Epithelial cell of esophagus (primary cell): ENCODE measurements around the gene DOK7.
"Not testable (repeated sequence)": the region's sequence is repeated elsewhere in the genome, so short reads cannot be mapped to it uniquely, and the experiment has no call there.

Source experiments
- DNase-seq: peaks from one replicate; pipeline ENCODE4 v3.0.0; 2010; ENCODE audit warnings: low read depth
- H3K4me3 ChIP-seq: 2 replicates; pipeline ENCODE4 v1.5.1; 2011; ENCODE audit warnings: mild to moderate bottlenecking, low read length, control low read depth
- TF ChIP-seq, protein P1 (sequence below): IDR thresholded peaks from 2 replicates; pipeline ENCODE4 v1.5.1; 2011; ENCODE audit warnings: low read depth, mild to moderate bottlenecking, low read length, control low read depth, inconsistent platforms; ENCODE audit not compliant: insufficient read depth; ENCODE audit errors: missing control alignments

DOK7 gene

DNA sequence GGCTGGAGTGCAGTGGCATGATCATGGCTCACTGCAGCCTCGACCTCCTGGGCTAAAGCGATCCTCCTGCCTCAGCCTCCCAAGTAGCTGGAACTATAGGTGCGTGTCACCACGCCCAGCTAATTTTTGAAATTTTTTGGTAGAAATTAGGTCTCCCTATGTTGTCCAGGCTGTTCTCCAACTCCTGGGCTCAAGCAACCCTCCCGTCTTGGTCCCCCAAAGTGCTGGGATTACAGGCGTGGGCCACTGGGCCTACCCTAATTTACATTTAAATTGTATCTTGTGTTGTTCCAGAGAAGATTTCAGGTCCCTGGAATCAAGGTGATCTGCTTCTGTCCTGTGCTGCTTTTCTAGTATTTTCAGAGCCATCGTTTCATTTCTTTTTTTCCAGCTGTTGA lies 70.3 kb downstream of the DOK7 start:
- TF ChIP-seq, protein P1, sequence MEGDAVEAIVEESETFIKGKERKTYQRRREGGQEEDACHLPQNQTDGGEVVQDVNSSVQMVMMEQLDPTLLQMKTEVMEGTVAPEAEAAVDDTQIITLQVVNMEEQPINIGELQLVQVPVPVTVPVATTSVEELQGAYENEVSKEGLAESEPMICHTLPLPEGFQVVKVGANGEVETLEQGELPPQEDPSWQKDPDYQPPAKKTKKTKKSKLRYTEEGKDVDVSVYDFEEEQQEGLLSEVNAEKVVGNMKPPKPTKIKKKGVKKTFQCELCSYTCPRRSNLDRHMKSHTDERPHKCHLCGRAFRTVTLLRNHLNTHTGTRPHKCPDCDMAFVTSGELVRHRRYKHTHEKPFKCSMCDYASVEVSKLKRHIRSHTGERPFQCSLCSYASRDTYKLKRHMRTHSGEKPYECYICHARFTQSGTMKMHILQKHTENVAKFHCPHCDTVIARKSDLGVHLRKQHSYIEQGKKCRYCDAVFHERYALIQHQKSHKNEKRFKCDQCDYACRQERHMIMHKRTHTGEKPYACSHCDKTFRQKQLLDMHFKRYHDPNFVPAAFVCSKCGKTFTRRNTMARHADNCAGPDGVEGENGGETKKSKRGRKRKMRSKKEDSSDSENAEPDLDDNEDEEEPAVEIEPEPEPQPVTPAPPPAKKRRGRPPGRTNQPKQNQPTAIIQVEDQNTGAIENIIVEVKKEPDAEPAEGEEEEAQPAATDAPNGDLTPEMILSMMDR, result no peak
- DNase-seq, result no peak
- H3K4me3 ChIP-seq, result no peak overlapping the region

DNA sequence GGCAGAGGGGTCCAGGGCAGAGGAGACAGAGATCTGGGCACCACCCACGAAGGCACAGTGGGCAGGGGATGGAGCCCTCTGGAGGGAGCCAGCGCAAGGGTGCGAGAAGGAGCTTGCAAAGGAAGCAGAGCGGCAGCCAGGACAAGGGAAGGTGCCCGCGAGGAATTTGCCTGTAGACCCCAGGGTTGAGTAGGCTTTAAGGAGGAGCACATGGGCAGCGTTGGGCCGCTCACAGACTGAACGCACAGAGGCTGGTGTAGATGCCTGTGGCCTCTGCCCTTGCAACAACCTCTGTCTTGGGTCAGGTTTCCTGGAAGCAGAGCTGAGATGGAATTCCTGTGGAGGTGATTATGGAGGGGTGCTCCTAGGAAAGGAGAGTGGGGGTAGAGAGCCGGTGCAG lies 72.7 kb downstream of the DOK7 start:
- H3K4me3 ChIP-seq, DNase-seq: not testable (repeated sequence)

DNA sequence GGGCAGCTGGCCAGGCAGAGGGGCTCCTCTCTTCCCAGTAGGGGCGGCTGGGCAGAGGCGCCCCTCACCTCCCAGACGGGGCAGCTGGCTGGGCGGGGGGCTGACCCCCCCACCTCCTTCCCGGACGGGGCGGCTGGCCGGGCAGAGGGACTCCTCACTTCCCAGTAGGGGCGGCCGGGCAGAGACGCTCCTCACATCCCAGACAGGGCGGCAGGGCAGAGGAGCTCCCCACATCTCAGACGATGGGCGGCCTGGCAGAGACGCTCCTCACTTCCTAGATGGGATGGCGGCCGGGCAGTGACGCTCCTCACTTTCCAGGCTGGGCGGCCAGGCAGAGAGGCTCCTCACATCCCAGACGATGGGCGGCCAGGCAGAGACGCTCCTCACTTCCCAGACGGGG lies 75.8 kb downstream of the DOK7 start:
- not testable (repeated sequence) for H3K4me3 ChIP-seq, DNase-seq

DNA sequence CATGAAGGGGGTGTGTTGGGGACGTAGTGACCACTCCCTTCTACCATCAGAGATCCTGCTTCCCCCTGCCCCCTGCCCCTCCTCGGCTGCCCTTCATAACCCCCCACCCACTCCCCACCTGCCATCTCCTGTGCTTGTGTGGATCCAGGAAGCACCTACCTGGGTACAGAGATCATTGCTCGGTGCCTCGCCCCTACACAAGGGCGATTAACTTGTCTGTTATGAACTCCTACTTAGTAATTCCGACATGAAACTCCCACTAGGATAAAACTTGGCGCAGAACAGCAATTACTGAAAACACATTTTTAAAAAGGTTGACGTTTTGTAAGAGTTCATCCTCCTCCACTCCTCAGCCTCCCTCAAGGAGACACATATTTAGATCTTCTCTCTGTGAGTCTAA lies 80.3 kb downstream of the DOK7 start:
- not testable (repeated sequence) for H3K4me3 ChIP-seq, DNase-seq
